Measurements from ENCODE around the gene MED13.
"Not testable (repeated sequence)": the region's sequence is repeated elsewhere in the genome, so short reads cannot be mapped to it uniquely, and the experiment has no call there.

Gene MED13

DNA sequence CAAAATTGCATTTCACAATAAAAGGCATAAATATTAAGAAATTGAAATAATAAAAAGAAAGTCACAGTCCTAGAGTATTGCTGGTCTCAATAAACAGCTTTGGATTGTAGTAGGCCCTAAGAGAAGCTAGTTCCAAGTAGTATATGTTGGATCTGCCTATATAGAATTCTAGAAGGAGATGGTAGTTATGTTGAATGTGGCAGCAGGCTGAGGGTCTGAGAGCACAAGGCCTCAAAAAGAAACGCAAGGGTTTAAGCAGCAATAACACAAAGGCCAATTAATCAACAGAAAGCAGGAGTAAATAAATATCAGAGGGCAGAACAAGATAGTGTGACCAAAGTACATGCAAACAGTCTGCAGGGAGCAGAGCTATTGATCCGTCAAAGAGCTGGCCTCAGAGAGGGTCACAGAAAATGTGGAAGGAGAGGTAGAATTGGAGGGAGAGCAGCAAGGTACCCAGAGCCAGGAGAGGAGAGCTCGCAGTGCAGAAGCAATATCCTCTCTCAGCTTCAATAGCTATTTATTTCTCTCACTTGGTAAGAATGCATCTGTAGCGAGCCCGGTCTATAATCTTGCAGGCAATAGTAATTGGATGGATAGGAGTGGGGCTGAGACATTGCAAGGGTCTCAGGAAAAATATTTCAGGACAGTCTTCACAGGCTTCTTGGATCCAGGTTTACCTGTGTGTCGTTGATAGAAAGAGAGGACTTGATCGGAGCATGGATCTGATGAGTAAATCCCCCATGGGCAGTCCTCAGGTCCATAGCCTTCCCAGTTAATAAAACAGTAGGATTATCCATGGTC is 25.1 kb upstream of the MED13 start:
- DNase-seq (ENCODE audit: low spot score) = no peak

- no peak for DNase-seq (ENCODE audit: low spot score)
Measured at GRCh38 chr17:62089334-62089733, 24.3 kb upstream of the MED13 start.

DNA sequence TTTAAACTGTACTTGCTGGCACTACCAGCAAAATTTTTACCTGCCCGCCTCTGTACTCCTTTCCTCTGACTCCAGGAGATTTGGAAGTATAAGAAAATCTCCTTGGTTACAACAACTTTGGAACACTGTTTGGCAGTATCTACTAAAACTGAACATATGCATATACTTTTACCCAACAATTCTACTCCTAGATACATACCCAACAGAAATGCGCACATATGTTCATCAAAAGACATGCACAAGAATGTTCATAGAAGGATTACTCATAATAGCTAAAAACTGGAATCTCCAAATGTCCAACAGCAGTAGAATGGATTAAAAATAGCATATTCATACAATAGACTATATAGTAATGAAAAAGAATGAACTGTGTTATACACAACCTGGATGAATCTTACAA is 21.7 kb upstream of the MED13 start:
- no peak for DNase-seq (ENCODE audit: low spot score)

DNA sequence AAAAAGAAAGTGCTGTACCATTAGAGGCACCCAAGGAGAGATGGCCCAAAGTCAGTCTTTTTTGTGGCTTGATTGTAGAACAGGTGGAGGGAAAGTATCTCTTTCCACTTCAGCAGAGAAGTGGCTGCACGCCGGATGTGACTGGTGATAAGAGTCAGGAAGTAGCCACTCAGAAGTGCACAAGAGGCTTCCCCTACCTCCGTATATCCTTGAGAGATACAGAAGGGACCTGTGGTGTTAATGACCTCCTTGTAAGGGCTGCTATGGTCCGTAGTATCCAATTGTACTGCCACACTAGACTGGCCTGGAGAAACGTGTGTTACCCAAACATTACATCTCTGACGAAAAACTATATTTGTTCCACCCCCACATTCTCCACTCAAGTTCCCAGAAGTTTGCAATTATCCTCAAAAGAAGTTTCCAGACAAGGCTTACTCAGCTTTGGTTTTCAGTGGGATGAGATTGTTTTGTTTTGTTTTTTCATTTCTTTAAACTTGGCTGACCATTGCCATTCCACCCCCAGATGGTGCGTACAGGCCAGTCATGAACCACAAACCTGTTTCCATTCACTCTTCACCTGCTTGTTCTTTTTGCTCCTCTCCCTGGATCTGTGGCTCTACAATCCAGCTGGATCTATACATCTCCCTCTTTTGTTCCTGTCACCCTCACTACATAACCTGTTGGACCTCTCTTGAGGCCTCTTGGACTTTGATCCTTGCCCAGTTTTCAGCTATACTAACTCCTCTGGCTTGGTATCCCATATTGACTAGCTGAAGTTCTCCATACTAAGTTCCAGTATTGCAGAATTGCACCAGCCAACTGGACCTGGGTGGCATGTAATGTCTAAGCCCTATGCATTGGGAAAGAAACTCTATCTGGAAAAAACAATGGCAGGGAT is 20.7 kb upstream of the MED13 start:
- DNase-seq (ENCODE audit: low spot score) = no peak

DNA sequence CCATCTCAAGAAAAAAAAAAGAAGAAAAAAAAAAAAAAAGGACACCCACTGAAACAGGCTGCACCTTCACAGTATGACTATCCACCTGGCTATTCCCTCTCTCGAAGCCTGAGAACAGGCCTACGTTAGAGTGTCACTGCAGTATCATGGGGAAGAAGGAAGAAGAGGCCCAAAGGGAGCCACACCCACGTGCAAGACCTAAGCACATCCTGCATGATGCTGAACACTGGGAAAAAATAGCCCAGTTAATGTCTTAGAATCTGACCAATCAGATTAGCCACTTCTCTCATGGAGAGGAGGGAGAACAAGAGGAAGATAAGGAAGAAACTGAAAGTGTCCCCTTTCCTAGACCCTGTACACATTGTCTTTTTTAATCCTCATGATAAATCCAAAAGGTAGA is 19.5 kb upstream of the MED13 start:
- no peak for DNase-seq (ENCODE audit: low spot score)

GRCh38 chr17:62083651-62084050 is 18.6 kb upstream of the MED13 start:
- no peak for DNase-seq (ENCODE audit: low spot score)

DNA sequence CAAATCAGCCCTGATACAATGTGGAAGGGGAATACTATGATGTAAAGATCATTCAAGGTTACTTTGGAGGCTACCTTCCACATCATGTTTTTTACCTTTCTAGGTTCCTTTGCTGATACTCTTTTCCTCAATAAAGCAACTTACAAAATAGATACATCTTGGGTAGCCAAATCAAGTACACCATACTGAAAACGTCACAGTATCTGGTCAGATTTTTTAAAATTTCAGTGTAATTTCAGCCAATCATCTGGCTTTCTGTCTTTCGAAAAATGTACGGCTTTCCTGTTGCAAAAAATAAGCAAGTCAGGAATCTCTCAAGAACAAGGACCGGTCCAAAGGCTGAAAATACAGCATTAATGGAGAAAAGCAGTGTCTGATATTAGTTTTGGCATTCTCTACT is 15.6 kb upstream of the MED13 start:
- no peak for DNase-seq (ENCODE audit: low spot score)

DNA sequence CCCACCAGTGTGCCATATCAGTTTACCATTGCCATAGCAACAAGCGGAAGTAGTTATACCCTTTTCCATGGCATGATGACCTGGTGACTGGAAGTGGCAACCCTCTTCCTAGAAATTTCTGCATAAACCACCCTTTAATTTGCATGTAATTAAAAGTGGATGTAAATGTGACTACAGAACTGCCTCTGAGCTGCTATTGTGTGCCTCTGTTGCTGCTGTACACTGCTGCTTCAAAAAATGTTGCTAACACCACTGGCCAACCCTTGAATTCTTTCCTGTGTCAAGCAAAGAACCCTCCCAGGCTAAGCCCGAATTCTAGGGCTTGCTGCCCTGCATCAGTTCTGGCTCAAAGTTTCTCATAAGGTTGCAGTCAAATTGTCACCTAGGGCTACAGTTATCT is 12.9 kb upstream of the MED13 start:
- no peak for DNase-seq (ENCODE audit: low spot score)

DNA sequence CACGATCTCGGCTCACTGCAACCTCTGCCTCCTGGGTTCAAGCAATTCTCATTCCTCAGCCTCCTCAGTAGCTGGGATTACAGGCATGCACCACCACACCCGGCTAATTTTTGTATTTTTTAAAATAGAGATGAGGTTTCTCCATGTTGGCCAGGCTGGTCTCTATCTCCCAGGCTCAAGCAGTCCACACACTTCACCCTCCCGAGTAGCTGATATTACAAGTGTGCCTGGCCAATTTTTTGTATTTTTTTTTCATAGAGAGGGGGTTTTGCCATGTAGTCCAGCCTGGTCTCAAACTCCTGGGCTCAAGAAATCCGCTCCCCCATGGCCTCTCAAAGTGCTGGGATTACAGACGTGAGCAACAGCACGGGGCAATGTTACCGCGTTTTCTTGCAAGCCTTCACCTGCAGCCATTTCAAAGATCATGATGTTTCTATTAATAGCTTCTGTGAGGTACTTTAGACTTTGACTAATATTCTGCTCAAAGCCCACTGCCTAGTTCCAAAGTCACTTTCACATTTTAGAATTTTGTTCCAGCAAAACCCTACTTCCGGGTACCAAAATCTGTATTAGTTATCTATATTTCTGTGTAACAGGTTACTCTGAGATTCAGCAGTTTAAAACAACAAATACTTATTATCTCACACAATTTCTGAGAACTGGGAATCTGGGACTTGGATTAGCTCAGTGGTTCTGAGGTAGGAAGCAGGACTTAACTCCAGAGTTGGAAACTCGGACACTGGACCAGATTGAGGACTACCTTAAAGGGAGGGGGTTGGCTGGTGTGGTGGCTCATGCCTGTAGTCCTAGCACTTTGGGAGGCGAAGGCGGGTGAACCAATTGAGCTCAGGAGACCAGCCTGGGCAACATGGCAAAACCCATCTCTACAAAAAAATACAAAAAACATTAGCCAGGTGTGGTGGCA is 12.0 kb upstream of the MED13 start:
- no peak for DNase-seq (ENCODE audit: low spot score)

DNA sequence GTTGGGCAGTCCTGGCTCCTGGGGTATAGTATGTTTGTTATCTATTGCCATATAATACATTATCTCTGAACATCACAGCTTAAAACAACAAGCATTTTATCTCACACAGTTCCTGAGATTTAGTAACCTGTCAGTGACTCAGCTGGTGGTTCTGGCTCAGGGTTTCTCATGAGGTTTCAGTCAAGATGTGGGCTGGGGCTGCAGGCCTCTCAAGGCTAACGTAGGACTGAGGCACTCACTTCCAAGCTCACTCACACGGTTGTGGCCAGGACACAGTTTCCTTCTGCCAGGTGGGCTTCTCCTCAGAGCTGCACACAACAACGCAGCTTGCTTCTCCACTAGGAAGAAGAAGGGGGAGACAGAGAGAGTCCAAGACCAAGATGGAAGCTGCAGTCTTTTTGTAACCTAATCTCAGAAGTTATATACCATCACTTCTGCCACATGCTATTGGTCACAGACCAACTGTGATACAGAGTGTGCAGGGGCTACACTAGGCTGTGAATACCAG is 10.3 kb upstream of the MED13 start:
- no peak for DNase-seq (ENCODE audit: low spot score)

DNA sequence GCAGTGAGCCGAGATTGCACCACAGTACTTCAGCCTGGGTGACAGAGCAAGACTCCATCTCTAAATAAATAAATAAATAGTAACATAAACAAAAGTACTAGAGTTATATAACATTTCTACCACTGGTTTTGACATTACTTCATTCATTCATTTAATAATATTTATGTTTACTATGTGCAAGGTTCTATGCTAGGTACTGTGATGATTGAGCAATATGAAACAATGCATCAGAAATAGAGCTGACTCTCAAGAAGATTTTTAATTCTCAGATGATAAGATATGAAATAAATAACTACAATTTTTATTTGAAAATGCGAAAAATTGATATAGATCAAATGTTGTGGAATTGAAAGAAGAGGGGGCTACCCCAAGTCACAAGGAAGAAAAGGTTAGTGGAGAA is 8.9 kb upstream of the MED13 start:
- no peak for DNase-seq (ENCODE audit: low spot score)

DNA sequence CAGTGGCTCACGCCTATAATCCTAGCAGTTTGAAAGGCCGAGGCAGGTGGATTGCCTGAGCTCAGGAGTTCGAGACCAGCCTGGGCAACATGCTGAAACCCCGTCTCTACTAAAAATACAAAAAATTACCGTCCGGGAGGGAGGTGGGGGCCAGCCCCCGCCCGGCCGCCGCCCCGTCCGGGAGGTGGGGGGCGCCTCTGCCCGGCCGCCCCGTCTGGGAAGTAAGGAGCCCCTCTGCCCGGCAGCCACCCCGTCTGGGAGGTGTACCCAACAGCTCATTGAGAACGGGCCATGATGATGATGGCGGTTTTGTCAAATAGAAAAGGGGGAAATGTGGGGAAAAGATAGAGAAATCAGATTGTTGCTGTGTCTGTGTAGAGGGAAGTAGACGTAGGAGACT is 7.8 kb upstream of the MED13 start:
- DNase-seq (ENCODE audit: low spot score) = not testable (repeated sequence)

GRCh38 chr17:62070900-62071299 is 5.8 kb upstream of the MED13 start:
- DNase-seq (ENCODE audit: low spot score) = no peak

- DNase-seq (ENCODE audit: low spot score) = no peak
Measured at GRCh38 chr17:62067165-62068145, 2.4 kb upstream of the MED13 start.

DNA sequence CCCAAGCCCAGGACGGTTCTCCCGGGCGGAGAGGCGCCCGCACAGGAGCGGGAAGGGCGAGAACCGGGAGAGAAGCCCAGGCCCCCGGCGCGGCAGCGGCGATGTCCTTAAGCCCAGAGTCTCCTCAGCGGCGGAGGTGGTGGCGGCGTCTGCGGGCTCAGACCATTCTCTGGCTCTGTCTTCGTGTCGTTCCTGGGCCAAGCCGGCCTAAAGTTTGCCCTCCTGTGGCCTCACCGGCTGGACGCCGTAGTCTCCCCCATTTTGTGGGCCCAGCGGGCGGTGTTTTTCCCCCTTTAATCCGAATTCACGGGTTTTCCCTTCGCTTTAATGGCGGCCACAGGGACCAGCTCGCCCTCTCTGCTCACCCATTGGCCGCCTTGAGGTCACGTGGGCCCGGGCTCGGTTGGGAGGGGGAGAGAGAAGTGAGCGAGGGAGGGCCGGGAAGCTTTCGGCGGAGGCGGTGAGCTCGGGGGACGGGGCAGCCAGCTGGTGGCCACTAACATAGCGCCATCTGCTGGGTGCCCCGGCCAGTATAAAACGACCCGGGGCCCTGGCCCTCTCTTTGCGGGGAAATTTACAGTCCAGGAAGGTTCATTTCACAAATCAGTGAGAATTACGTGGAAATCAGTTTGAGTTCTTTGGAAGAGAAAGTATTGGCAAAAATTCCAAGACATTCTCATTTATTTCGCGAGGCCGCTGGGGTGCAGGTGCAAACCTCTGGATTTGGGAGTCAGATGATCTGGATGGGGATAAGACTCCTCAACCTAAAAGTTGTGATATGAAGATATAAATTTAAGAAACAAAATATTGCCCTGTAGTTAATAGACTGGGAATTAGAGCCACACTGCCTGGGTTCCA is 762 bp upstream of the MED13 start:
- DNase-seq (ENCODE audit: low spot score) = peak; percentile 98

DNA sequence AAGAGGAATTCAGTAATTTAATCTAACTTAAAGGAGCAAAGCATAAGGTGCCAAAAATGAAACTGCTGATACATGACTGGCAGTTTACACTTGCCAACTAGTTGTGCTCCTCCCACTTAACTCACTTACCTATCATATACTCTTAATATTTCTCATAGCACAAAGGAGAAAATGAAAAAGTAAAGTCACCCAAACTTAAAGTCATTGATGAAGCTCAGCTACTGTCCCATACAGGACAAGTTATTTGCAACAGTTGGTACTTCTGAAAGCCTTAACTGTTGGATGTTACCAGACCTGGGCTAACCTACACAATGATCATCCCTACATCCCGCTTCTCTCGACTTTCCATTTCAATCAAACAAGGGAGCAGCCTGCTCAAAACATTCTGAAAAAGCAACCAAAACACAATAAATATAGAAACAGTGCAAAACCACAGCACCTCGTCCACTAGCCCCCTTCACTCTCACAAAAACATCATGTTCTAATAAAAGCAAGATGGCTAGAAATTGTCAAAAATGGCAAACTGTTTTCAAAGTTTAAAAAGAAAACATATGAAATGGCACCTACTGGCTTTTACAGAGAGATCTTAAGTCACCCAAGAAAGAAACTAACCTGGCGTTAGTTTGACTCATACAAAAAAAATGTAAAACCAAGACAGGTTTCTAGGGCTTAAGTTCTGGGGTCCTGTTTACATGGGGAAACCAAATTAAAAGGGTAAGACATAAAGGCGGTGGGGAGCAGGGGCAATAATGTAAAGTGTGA is 868 bp downstream of the MED13 start:
- DNase-seq (ENCODE audit: low spot score) = peak; percentile 24

DNA sequence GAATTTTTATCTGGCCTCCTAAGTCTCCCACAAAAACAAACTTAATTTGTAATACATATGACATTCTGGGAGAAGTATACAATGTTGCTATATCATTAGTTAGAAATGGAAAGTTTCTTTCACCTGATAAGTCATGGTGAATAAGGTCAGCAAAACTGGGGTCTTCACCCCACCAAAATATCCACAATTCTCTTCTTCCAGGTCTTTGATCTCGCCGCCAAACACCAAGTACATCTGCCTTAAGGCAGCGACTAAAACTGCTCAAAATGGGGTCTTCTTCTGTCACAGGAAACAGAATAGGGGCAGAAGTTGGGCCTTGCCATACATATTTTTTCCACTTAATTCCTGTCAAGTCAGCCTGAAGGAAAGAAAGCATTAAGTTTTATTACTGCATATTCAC is 2.1 kb downstream of the MED13 start:
- no peak for DNase-seq (ENCODE audit: low spot score)

DNA sequence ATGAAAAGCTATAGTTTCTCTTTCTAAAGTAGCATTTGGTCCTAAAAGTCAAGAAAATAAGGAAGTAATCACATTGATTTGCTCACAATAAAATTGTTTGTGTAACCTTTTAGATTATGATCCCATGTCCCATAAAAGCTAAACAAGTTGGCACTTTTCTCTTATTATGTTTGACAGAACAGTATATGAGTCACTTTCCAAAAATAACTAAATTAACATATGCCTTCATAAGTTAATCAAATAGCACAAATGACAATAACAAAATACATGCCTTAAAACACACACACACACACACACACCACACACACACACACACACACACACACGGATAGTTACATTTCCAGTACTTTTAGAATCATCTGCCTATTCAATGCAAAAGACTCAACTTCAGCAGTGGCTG is 2.8 kb downstream of the MED13 start:
- no peak for DNase-seq (ENCODE audit: low spot score)

DNA sequence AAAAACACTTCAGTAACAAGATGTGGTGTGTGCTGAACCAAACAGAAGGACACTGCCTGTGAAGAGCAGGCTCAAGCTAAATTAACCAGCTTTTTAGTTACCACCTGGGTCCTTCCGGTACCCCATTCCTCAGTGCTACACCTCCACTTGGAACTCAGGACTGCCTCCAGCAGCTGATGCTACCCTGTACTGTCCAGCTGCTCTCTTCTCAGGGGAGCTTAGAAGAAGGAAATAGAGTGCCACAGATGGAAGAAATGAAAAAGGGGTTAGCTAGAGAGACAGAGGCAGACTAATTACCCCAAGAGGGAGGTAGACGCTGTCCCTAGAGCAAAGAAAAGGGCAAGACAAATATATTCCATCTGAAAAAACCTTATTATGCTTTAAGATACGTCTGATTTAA is 5.7 kb downstream of the MED13 start:
- DNase-seq (ENCODE audit: low spot score) = no peak

All from germinal center (tissue), 1 donor.